ENCODE results near the gene SAYSD1.
A peak's percentile ranks its signal among the peaks of the same experiment; 100 is the strongest.
"Not testable (repeated sequence)": the region's sequence is repeated elsewhere in the genome, so short reads cannot be mapped to it uniquely, and the experiment has no call there.

The SAYSD1 gene

GRCh38 chr6:39114704-39115599 is at the start of gene SAYSD1:
TSS of gene SAYSD1 (minus strand) at chr6:39115186. CDS start at chr6:39115089, 97 bp downstream.
- peak; percentile 99 for DNase-seq (ENCODE audit: low spot score)

GRCh38 chr6:39157511-39157910 is 42.5 kb upstream of the SAYSD1 start:
- no peak for DNase-seq (ENCODE audit: low spot score)

GRCh38 chr6:39156801-39157200 is 41.8 kb upstream of the SAYSD1 start:
- no peak for DNase-seq (ENCODE audit: low spot score)

GRCh38 chr6:39154705-39155104 is 39.7 kb upstream of the SAYSD1 start:
- no peak for DNase-seq (ENCODE audit: low spot score)

GRCh38 chr6:39153766-39154397 is 38.9 kb upstream of the SAYSD1 start:
- DNase-seq (ENCODE audit: low spot score) = no peak

- no peak for DNase-seq (ENCODE audit: low spot score)
Measured at GRCh38 chr6:39152262-39152661, 37.3 kb upstream of the SAYSD1 start.

GRCh38 chr6:39151211-39151610 is 36.2 kb upstream of the SAYSD1 start:
- no peak for DNase-seq (ENCODE audit: low spot score)

GRCh38 chr6:39144481-39145173 is 29.6 kb upstream of the SAYSD1 start:
- no peak for DNase-seq (ENCODE audit: low spot score)

GRCh38 chr6:39143238-39143930 is 28.4 kb upstream of the SAYSD1 start:
- no peak for DNase-seq (ENCODE audit: low spot score)

- DNase-seq (ENCODE audit: low spot score) = no peak
Measured at GRCh38 chr6:39140556-39141167, 25.7 kb upstream of the SAYSD1 start.

- no peak for DNase-seq (ENCODE audit: low spot score)
Measured at GRCh38 chr6:39137245-39137644, 22.3 kb upstream of the SAYSD1 start.

GRCh38 chr6:39136207-39136606 is 21.2 kb upstream of the SAYSD1 start:
- DNase-seq (ENCODE audit: low spot score) = not testable (repeated sequence)

GRCh38 chr6:39134761-39135160 is 19.8 kb upstream of the SAYSD1 start:
- not testable (repeated sequence) for DNase-seq (ENCODE audit: low spot score)

GRCh38 chr6:39130691-39131090 is 15.7 kb upstream of the SAYSD1 start:
- DNase-seq (ENCODE audit: low spot score) = no peak

GRCh38 chr6:39128832-39129231 is 13.8 kb upstream of the SAYSD1 start:
- no peak for DNase-seq (ENCODE audit: low spot score)

- DNase-seq (ENCODE audit: low spot score) = no peak
Measured at GRCh38 chr6:39128106-39128505, 13.1 kb upstream of the SAYSD1 start.

- no peak for DNase-seq (ENCODE audit: low spot score)
Measured at GRCh38 chr6:39124114-39124513, 9.1 kb upstream of the SAYSD1 start.

GRCh38 chr6:39118921-39119320 is 3.9 kb upstream of the SAYSD1 start:
- DNase-seq (ENCODE audit: low spot score) = no peak

GRCh38 chr6:39114388-39114703 is 640 bp downstream of the SAYSD1 start:
- no peak for DNase-seq (ENCODE audit: low spot score)

GRCh38 chr6:39113788-39114187 is 1.2 kb downstream of the SAYSD1 start:
- no peak for DNase-seq (ENCODE audit: low spot score)

- no peak for DNase-seq (ENCODE audit: low spot score)
Measured at GRCh38 chr6:39111280-39111679, 3.7 kb downstream of the SAYSD1 start.
